H9 (cell line): ENCODE data around the gene DIS3. TPM values are rescaled to one million over a fixed set of nuclear protein-coding genes. Genes with fewer than 3 reads are reported as not detected.

ENCODE experiments used
- DNase-seq: peaks from one replicate; pipeline ENCODE4 v3.0.0-alpha.2; 2017
- H2AFZ ChIP-seq: one replicate; pipeline ENCODE4 v1.6.1; 2013; ENCODE audit warnings: mild to moderate bottlenecking, low read length, control low read depth, moderate library complexity
- H2AK5ac ChIP-seq: 2 replicates; pipeline ENCODE4 v1.6.1; 2013; ENCODE audit warnings: low read length, control low read depth, mixed read lengths; ENCODE audit not compliant: insufficient read length
- H2BK120ac ChIP-seq: one replicate; pipeline ENCODE4 v1.6.1; 2013; ENCODE audit warnings: low read depth, mild to moderate bottlenecking, low read length, control low read depth, inconsistent platforms; ENCODE audit not compliant: poor library complexity, severe bottlenecking
- H2BK12ac ChIP-seq: 2 replicates; pipeline ENCODE4 v1.6.1; 2013; ENCODE audit warnings: low read length, control low read depth, mixed read lengths, low read depth; ENCODE audit not compliant: insufficient read length
- H2BK15ac ChIP-seq: 2 replicates; pipeline ENCODE4 v1.6.1; 2013; ENCODE audit warnings: low read depth, low read length, control low read depth
- H2BK20ac ChIP-seq: one replicate; pipeline ENCODE4 v1.6.1; 2013; ENCODE audit warnings: low read depth, mild to moderate bottlenecking, low read length, control low read depth, inconsistent platforms; ENCODE audit not compliant: poor library complexity, severe bottlenecking
- H2BK5ac ChIP-seq: 2 replicates; pipeline ENCODE4 v1.6.1; 2013; ENCODE audit warnings: low read length, control low read depth, mixed read lengths; ENCODE audit not compliant: insufficient read length
- H3K14ac ChIP-seq: 2 replicates; pipeline ENCODE4 v1.6.1; 2013; ENCODE audit warnings: low read length, control low read depth; ENCODE audit not compliant: insufficient read depth
- H3K18ac ChIP-seq: 2 replicates; pipeline ENCODE4 v1.6.1; 2013; ENCODE audit warnings: low read depth, mild to moderate bottlenecking, mixed read lengths, low read length, control low read depth; ENCODE audit not compliant: insufficient read length
- H3K23ac ChIP-seq: 2 replicates; pipeline ENCODE4 v1.6.1; 2013; ENCODE audit warnings: low read length, control low read depth, mixed read lengths, low read depth; ENCODE audit not compliant: insufficient read length
- H3K23me2 ChIP-seq: 2 replicates; pipeline ENCODE4 v1.6.1; 2013; ENCODE audit warnings: low read depth, mild to moderate bottlenecking, mixed read lengths, low read length, control low read depth; ENCODE audit not compliant: insufficient read length, poor library complexity, severe bottlenecking
- H3K27ac ChIP-seq: 2 replicates; pipeline ENCODE4 v1.5.1; 2013; ENCODE audit warnings: low read length, control low read depth, mixed read lengths, low read depth; ENCODE audit not compliant: insufficient read length
- H3K27me3 ChIP-seq: 2 replicates; pipeline ENCODE4 v1.6.1; 2013; ENCODE audit warnings: low read length, control low read depth, inconsistent platforms; ENCODE audit not compliant: insufficient read depth
- H3K4ac ChIP-seq: 2 replicates; pipeline ENCODE4 v1.6.1; 2013; ENCODE audit warnings: low read depth, mild to moderate bottlenecking, control low read depth, inconsistent platforms, low read length, moderate library complexity
- H3K4me1 ChIP-seq: 2 replicates; pipeline ENCODE4 v1.6.1; 2013; ENCODE audit warnings: low read length, control low read depth, inconsistent platforms; ENCODE audit not compliant: insufficient read depth
- H3K4me2 ChIP-seq: 2 replicates; pipeline ENCODE4 v1.6.1; 2013; ENCODE audit warnings: low read length, control low read depth, mixed read lengths; ENCODE audit not compliant: insufficient read length, insufficient read depth
- H3K56ac ChIP-seq: 2 replicates; pipeline ENCODE4 v1.6.1; 2013; ENCODE audit warnings: low read depth, mild to moderate bottlenecking, mixed read lengths, low read length, control low read depth; ENCODE audit not compliant: insufficient read length
- H3K79me1 ChIP-seq: 2 replicates; pipeline ENCODE4 v1.6.1; 2013; ENCODE audit warnings: low read depth, mild to moderate bottlenecking, moderate library complexity, low read length, control low read depth, inconsistent platforms; ENCODE audit not compliant: insufficient read depth, poor library complexity, severe bottlenecking
- H3K79me2 ChIP-seq: 2 replicates; pipeline ENCODE4 v1.6.1; 2013; ENCODE audit warnings: low read length, control low read depth, inconsistent platforms; ENCODE audit not compliant: insufficient read depth
- H3K9ac ChIP-seq: 2 replicates; pipeline ENCODE4 v1.6.1; 2013; ENCODE audit warnings: low read length, control low read depth, mixed read lengths; ENCODE audit not compliant: insufficient read length; ENCODE audit errors: extremely low read depth
- H3K9me3 ChIP-seq: one replicate; pipeline ENCODE4 v1.6.1; 2013; ENCODE audit warnings: low read depth, low read length, inconsistent platforms; ENCODE audit not compliant: control insufficient read depth
- H3T11ph ChIP-seq: one replicate; pipeline ENCODE4 v1.6.1; 2013; ENCODE audit warnings: mild to moderate bottlenecking, low read length, control low read depth, inconsistent platforms
- H4K20me1 ChIP-seq: one replicate; pipeline ENCODE4 v1.6.1; 2013; ENCODE audit not compliant: control insufficient read depth, insufficient read length, insufficient read depth
- H4K5ac ChIP-seq: 2 replicates; pipeline ENCODE4 v1.6.1; 2013; ENCODE audit warnings: low read depth, mild to moderate bottlenecking, mixed read lengths, low read length, control low read depth; ENCODE audit not compliant: insufficient read length
- H4K8ac ChIP-seq: replicated peaks from 2 replicates; pipeline ENCODE4 v1.6.1; 2013; ENCODE audit warnings: low read length, control low read depth, mixed read lengths, low read depth; ENCODE audit not compliant: insufficient read length
- H4K91ac ChIP-seq: 2 replicates; pipeline ENCODE4 v1.6.1; 2013; ENCODE audit warnings: low read depth, mild to moderate bottlenecking, moderate library complexity, mixed read lengths, low read length, control low read depth; ENCODE audit not compliant: insufficient read length
- H3K27ac Mint-ChIP-seq, 3 experiments: 2 replicates in 2 of 3; 3 replicates in 1 of 3; pipeline ENCODE4 v1.8.0; 2020 to 2021; ENCODE audit warnings: mixed read lengths in 3 of 3, mild to moderate bottlenecking in 1 of 3, moderate library complexity in 1 of 3
- H3K27me3 Mint-ChIP-seq: 2 replicates; pipeline ENCODE4 v1.8.0; 2021; ENCODE audit warnings: low read depth, mild to moderate bottlenecking, moderate library complexity, mixed read lengths
- H3K36me3 Mint-ChIP-seq, 3 experiments: 2 replicates in 2 of 3; 3 replicates in 1 of 3; pipeline ENCODE4 v1.8.0; 2020 to 2021; ENCODE audit warnings: low read depth in 3 of 3, mixed read lengths in 3 of 3; ENCODE audit not compliant: insufficient read depth in 1 of 3
- H3K4me1 Mint-ChIP-seq, 2 experiments: 2 replicates each; pipeline ENCODE4 v1.8.0; 2020; ENCODE audit warnings: mixed read lengths in 2 of 2
- H3K4me3 Mint-ChIP-seq, 2 experiments: 2 replicates in 1 of 2; 3 replicates in 1 of 2; pipeline ENCODE4 v1.8.0; 2020 to 2021; ENCODE audit warnings: mild to moderate bottlenecking in 2 of 2, mixed read lengths in 2 of 2, moderate library complexity in 1 of 2
- H3K9me3 Mint-ChIP-seq, 2 experiments: 2 replicates in 1 of 2; 3 replicates in 1 of 2; pipeline ENCODE4 v1.8.0; 2020; ENCODE audit warnings: mild to moderate bottlenecking in 2 of 2, mixed read lengths in 2 of 2, moderate library complexity in 1 of 2
- WGBS: extraction: QIAGEN DNeasy Blood & Tissue Kit; methylation state at CpG from one replicate; pipeline ENCODE4 v1.1.7; 2013; ENCODE audit warnings: missing lambda C conversion rate, low lambda C conversion rate, mixed read lengths; ENCODE audit not compliant: insufficient read length; ENCODE audit errors: extremely low coverage; 5-methylcytosine and 5-hydroxymethylcytosine counted together
- total RNA-seq: library from RNA; stranded (reverse); gene quantifications from 2 replicates; pipeline ENCODE4 v1.2.1, GENCODE V29; 2021
- TF ChIP-seq, protein P1 (sequence below): fragments of 200-600 bp; sonication (generic); conservative IDR thresholded peaks from 3 replicates; pipeline ENCODE4 v1.8.0; 2021; ENCODE audit warnings: antibody characterized with exemption, mild to moderate bottlenecking

DIS3 gene
- total RNA-seq, 1 experiment from 2014 or later = 47.3 TPM

DNA sequence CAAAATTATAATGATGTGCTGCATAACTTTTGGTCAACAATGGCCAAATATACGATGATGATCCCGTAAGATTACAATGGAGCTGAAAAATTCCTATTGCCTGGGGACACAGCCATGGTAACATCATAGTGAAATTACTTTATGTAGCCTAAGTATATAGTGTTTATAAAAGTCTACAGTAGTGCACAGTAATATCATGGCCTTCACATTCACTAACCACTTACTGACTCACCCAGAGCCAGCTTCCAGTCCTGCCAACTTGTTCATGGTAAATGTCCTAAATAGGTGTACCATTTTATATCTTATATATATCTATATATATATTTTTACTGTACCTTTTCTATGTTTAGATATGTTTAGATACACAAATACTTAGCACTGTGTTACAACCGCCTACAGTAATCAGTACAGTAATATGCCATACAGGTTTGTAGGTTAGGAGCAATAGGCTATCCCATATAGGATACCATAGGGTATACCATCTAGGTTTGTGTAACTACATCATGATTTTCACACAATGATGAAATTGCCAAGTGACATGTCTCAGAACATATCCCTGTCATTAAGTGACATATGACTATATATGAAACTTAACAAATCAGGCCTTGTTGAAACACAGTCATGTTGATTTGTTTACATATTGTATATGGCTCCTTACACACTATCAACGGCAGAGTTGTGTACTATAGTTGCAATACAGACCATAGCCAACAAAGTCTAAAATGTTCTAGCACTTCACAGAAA lies 23.7 kb downstream of the DIS3 start:
- TF ChIP-seq, protein P1, sequence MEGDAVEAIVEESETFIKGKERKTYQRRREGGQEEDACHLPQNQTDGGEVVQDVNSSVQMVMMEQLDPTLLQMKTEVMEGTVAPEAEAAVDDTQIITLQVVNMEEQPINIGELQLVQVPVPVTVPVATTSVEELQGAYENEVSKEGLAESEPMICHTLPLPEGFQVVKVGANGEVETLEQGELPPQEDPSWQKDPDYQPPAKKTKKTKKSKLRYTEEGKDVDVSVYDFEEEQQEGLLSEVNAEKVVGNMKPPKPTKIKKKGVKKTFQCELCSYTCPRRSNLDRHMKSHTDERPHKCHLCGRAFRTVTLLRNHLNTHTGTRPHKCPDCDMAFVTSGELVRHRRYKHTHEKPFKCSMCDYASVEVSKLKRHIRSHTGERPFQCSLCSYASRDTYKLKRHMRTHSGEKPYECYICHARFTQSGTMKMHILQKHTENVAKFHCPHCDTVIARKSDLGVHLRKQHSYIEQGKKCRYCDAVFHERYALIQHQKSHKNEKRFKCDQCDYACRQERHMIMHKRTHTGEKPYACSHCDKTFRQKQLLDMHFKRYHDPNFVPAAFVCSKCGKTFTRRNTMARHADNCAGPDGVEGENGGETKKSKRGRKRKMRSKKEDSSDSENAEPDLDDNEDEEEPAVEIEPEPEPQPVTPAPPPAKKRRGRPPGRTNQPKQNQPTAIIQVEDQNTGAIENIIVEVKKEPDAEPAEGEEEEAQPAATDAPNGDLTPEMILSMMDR = no peak
- Histone ChIP-seq H3K27me3 (no peaks in the 10 kb centered on the region), H2BK15ac (no peak overlapping the region), H2AFZ (no peak overlapping the region), H3K56ac (no peak overlapping the region), H3K14ac (no peak overlapping the region), H3K4ac (no peak overlapping the region), H3K4me1 (no peaks in the 10 kb centered on the region), H2BK20ac (no peak overlapping the region), H2BK120ac (no peak overlapping the region), H3K79me1 (no peaks in the 10 kb centered on the region), H4K5ac (no peak overlapping the region), H3K23ac (no peak overlapping the region), H4K91ac (no peak overlapping the region), H3K18ac (no peak overlapping the region), H3K23me2 (no peaks in the 10 kb centered on the region), H4K8ac (no peak overlapping the region), H3K27ac (no peak overlapping the region), H2BK5ac (no peak overlapping the region), H4K20me1 (no peaks in the 10 kb centered on the region), H2AK5ac (no peak overlapping the region), H3K9me3 (no peaks in the 10 kb centered on the region), H3K9ac (no peak overlapping the region), H2BK12ac (no peak overlapping the region), H3K79me2 (no peaks in the 10 kb centered on the region), H3T11ph (no peak overlapping the region), H3K4me2 (no peak overlapping the region)
- no CpG with 5 or more reads among the region's 4 CpGs for WGBS
- no peak for DNase-seq
- no peaks in the 10 kb centered on the region for H3K27me3 Mint-ChIP-seq
- peaks cover 15 to 75% (median 43%) of the 10 kb centered on the region in 3 experiments; a peak in 6 of 7 replicates for H3K36me3 Mint-ChIP-seq
- no peaks in the 10 kb centered on the region for H3K4me1 Mint-ChIP-seq
- H3K27ac Mint-ChIP-seq = no peak overlapping the region
- no peaks in the 10 kb centered on the region for H3K9me3 Mint-ChIP-seq
- no peak overlapping the region for H3K4me3 Mint-ChIP-seq
